Right lobe of liver (tissue), 4 donors: ENCODE data around the gene COX6A2.

ENCODE experiments used
- CTCF ChIP-seq, 4 donors: fragments of 200-600 bp in 3 of 4; fragments of 450-650 bp in 1 of 4; IDR thresholded peaks; one replicate each; pipeline versions ENCODE4 v1.5.1 to v1.8.0; 2016 to 2022; ENCODE audit warnings: antibody characterized with exemption in 4 of 4, mild to moderate bottlenecking in 2 of 4
- POLR2A ChIP-seq: fragments of 450-650 bp; IDR thresholded peaks from one replicate; pipeline ENCODE4 v1.6.1; 2017; ENCODE audit warnings: antibody characterized with exemption, mild to moderate bottlenecking
- donor health status: DM: no; HTN: no; CAD: no.
- donor health status: DM: no; HTN: no; CAD: no.
- donor health status: DM: no; HTN: yes; CAD: no.

DNA sequence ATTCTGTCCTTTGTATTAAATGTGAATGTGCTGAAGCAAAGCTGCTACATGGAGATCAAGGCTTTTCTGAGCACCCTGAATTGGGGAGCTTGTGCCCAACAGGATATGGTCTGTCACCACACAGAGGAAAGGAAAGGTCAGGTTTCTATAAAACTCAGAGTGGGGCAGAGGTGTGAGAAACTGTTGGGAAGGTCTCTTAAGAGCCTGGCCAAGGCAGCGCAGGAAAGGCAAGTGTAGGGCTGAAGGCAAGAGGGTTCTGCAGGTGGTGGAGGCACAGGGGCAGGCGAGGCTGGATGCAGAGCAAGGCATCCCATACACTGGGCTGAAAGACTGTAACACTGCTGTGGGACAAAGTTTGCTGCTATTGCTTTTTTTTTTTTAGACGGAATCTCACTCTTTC, 8.1 kb downstream of the COX6A2 start:
- TF ChIP-seq CTCF (IDR thresholded peaks at IDR 0.05) (no peak), POLR2A (no peak)
